NCI-H1105 (cell line): ENCODE data around the gene CDC40.

Experiments used
- DNase-seq: peaks from one replicate; lab custom pipeline; 2025; lab: John Stamatoyannopoulos, UW

Gene CDC40

GRCh38 chr6:110180228-110181008, at the start of gene CDC40:
Gene CDC40 (plus strand): TSS chr6:110180427. CDS start chr6:110180445, 18 bp downstream.
- DNase-seq: peak; percentile 46

GRCh38 chr6:110137924-110138887, 42.0 kb upstream of the CDC40 start:
- no peak for DNase-seq

- DNase-seq: no peak
Observed at GRCh38 chr6:110139052-110139451, 41.2 kb upstream of the CDC40 start.

- DNase-seq: no peak
Observed at GRCh38 chr6:110140650-110141049, 39.6 kb upstream of the CDC40 start.

DNA sequence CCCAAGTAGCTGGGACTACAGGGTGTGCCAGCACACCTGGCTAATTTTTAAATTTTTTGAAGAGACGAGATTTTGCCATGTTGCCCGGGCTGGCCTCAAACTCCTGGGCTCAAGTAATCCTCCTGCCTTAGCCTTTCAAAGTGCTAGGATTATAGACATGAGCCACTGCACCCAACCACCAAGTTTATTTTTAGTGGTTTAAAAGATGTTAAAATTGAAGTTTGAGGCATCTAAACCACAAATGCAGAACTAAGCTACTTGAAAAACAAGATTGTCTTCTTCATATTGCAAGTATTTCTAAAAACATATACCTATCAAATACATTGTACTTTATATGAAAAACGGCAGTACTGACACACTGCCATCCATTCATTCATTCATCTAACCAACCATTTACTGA, 32.4 kb upstream of the CDC40 start:
- DNase-seq: no peak

- no peak for DNase-seq
Observed at GRCh38 chr6:110158479-110158878, 21.7 kb upstream of the CDC40 start.

GRCh38 chr6:110170081-110170480, 10.1 kb upstream of the CDC40 start:
- no peak for DNase-seq

- DNase-seq: no peak
Observed at GRCh38 chr6:110173506-110174132, 6.6 kb upstream of the CDC40 start.

GRCh38 chr6:110178626-110179405, 1.4 kb upstream of the CDC40 start:
- DNase-seq: peak; percentile 73

GRCh38 chr6:110179406-110180227, 610 bp upstream of the CDC40 start, which contains the start of gene WASF1:
Gene WASF1 (minus strand): TSS chr6:110179670. CDS start chr6:110127601, 52,069 bp downstream.
- peak; percentile 97 for DNase-seq

DNA sequence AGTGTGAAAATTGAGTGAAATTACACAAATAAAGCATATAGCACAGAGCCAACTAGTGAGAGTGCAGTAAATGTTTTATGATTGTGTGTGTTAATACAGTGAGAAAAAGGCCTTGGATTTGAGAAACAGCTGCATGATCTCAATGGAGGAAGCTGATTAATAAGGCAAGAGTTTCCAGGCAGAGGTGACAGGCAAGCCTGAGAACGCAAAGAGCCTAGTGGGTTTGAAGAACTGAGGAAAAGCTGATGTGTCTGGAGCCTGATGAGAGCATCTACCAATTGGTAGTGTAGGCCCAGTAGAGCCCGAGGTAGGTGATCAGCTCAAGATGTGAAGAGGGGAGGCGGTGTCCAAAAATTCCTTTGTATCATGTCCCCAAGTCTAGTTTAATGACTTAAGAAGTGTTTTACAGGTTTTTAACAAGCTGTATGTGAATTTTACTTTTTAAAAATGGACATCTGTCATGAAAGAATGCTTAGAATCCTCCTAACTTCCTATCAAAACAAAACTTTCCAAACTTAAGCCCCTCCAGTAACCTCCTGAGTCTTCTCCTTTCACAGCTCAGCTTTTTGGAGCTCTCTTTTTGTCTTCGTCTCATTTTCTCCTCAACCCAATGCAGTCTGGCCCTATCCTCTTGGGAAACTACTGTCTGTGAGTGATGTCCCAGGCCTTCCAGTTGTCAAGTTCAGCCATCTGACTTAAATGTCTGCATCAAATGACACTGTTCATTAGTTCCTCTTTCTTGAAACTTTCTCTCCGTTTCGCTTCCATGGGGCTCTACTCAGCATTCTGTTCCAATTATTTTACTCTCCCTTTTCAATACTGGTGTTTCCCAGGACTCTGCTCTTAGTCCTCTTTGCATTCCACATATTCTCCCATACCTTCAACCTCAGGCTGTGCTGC, 1.2 kb downstream of the CDC40 start:
- DNase-seq: no peak

- DNase-seq: no peak
Observed at GRCh38 chr6:110183292-110183885, 3.2 kb downstream of the CDC40 start.

DNA sequence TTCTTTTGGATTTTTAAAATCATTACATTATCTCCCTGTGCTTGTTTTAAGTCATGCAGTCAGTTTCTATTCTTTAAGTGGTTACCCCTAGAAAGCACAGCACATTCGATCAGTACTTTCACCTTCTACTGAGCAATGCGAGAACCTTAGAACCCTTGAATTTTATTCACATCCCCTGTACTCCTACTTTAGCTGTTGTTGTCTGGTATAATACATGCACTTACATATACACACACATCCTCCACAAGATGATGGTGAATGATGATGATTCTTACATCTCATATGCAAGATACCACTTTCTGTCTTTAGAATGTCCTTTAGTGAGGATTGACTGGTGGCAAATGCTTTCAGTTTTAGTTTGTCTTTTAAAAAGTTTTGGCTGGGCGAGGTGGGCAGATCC, 5.7 kb downstream of the CDC40 start:
- DNase-seq: no peak

DNA sequence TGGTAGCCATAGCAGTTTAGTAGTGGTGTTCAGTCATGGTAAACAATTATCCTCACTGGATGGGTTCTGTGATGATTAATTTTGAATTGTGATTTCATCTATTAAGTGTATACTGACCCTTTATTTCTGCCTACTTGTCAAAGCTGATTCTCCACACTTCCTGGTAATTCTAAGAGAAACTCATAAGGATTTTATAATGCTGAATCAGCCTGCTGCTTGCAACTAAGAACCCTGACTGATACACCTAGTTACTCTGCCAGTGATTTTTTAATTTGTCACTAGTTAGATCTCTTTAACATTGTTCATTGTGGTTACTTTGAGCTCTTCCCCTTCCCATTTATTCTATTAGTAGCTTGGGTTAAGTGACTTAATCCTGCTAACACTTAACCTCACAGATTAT, 8.6 kb downstream of the CDC40 start:
- no peak for DNase-seq

DNA sequence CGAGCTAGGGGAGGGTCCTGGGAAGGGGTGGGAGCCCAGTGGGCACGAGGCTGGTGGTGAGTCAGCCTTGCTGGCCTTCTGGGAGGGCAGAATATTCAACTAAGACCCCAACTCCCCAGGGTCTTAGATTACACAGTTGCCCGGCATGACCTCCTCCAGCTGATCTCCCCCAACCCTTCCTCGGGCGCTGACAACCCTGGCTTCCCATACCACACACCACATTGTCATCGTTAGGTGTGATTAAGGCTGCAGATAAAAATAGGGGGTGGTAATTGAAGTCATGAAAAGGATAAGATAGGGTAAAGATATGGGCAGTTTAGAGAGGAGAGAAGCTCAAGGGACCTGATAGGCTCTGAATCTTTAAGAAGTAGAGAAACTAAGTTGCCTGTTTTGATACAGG, 10.5 kb downstream of the CDC40 start:
- no peak for DNase-seq

- no peak for DNase-seq
Observed at GRCh38 chr6:110191477-110191876, 11.2 kb downstream of the CDC40 start.

GRCh38 chr6:110195639-110196038, 15.4 kb downstream of the CDC40 start:
- no peak for DNase-seq

DNA sequence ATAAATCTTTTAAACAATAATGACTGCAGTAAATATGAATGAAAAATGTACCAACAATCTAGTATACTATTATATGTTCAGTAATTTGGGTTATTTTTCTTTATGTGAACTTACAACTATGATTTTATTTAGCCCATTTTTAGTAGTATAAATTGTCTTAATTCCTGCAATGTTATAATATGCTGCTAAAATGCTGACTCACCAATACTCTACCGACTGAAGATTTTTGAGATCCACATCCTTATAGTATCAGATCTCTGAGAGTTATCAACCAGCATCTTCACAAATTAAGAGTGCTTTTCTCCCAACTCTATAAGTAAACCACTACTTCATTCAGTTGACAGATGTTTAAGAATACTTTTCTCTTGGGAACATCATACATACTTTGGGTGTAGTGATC, 16.6 kb downstream of the CDC40 start:
- no peak for DNase-seq

DNA sequence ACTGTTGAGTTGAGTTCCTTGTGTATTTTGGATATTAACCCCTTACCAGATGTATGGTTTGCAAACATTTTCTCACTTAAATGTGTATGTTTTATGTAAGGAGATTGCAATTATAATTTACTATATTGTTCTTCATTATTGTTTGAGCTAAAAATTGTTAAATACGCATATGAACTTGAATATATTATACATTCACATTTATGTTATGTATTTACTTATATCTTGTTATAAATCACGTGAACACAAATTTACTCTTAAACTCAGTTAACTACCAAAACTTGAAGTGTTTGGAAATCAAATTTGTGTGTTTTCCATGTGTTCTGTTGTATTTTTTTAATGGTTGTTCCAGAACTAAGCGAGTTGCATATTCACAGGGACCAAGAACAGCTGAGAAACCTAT, 18.3 kb downstream of the CDC40 start:
- no peak for DNase-seq
